Osteocyte (in vitro differentiated cells): ENCODE data around the gene TBKBP1. TPM values are rescaled to one million over a fixed set of nuclear protein-coding genes. Genes with fewer than 3 reads are reported as not detected.

Experiments used
- DNase-seq: peaks from one replicate; pipeline ENCODE4 v3.0.0; 2021; ENCODE audit warnings: mixed read lengths; ENCODE audit not compliant: unreplicated experiment; ENCODE audit errors: extremely low spot score
- H3K27ac Mint-ChIP-seq: one replicate; pipeline ENCODE4 v1.8.0; 2021; ENCODE audit warnings: mild to moderate bottlenecking, mixed read lengths; ENCODE audit not compliant: unreplicated experiment
- H3K27me3 Mint-ChIP-seq: one replicate; pipeline ENCODE4 v1.8.0; 2021; ENCODE audit warnings: mixed read lengths; ENCODE audit not compliant: unreplicated experiment
- H3K36me3 Mint-ChIP-seq: one replicate; pipeline ENCODE4 v1.8.0; 2021; ENCODE audit warnings: mixed read lengths; ENCODE audit not compliant: unreplicated experiment
- H3K4me1 Mint-ChIP-seq: one replicate; pipeline ENCODE4 v1.8.0; 2021; ENCODE audit warnings: mixed read lengths; ENCODE audit not compliant: unreplicated experiment
- H3K4me3 Mint-ChIP-seq: one replicate; pipeline ENCODE4 v1.8.0; 2021; ENCODE audit warnings: mild to moderate bottlenecking, moderate library complexity, mixed read lengths; ENCODE audit not compliant: unreplicated experiment
- H3K9me3 Mint-ChIP-seq: one replicate; pipeline ENCODE4 v1.8.0; 2021; ENCODE audit warnings: mixed read lengths; ENCODE audit not compliant: unreplicated experiment
- CTCF ChIP-seq: fragments of 200-600 bp; sonication (generic); IDR thresholded peaks from 2 replicates; pipeline ENCODE4 v1.5.0; 2021; ENCODE audit warnings: antibody characterized with exemption, mild to moderate bottlenecking, moderate library complexity
- total RNA-seq: library from RNA; stranded (reverse); gene quantifications from 2 replicates; pipeline ENCODE4 v1.2.1, GENCODE V29; 2021

Gene TBKBP1
- total RNA-seq, 1 donor from 2014 or later: 16.5 TPM

- DNase-seq: no peak
- Mint-ChIP-seq H3K9me3 (no peaks in the 10 kb centered on the region), H3K4me3 (no peak overlapping the region), H3K36me3 (no peaks in the 10 kb centered on the region), H3K4me1 (no peaks in the 10 kb centered on the region), H3K27me3 (peaks cover 65% of the 10 kb centered on the region), H3K27ac (no peak overlapping the region)
- no peak for TF ChIP-seq CTCF
Measured at GRCh38 chr17:47745037-47745380, 51.0 kb downstream of the TBKBP1 start.

GRCh38 chr17:47751471-47751870 is 57.5 kb downstream of the TBKBP1 start:
- Mint-ChIP-seq H3K27ac (no peak overlapping the region), H3K4me3 (no peak overlapping the region), H3K4me1 (no peaks in the 10 kb centered on the region), H3K36me3 (no peaks in the 10 kb centered on the region), H3K9me3 (no peaks in the 10 kb centered on the region), H3K27me3 (peaks cover 62% of the 10 kb centered on the region)
- DNase-seq: no peak
- no peak for TF ChIP-seq CTCF

- no peak for DNase-seq
- Mint-ChIP-seq H3K4me1 (no peaks in the 10 kb centered on the region), H3K36me3 (no peaks in the 10 kb centered on the region), H3K27me3 (peaks cover 58% of the 10 kb centered on the region), H3K9me3 (peaks cover 18% of the 10 kb centered on the region), H3K27ac (no peak overlapping the region), H3K4me3 (no peak overlapping the region)
- TF ChIP-seq CTCF: no peak
Measured at GRCh38 chr17:47757386-47757785, 63.4 kb downstream of the TBKBP1 start.

- Mint-ChIP-seq H3K4me1 (no peaks in the 10 kb centered on the region), H3K9me3 (peaks cover 23% of the 10 kb centered on the region), H3K4me3 (no peak overlapping the region), H3K36me3 (no peaks in the 10 kb centered on the region), H3K27me3 (peaks cover 54% of the 10 kb centered on the region), H3K27ac (no peak overlapping the region)
- DNase-seq: peak; percentile 56
- TF ChIP-seq CTCF: no peak
Measured at GRCh38 chr17:47760409-47761140, 66.6 kb downstream of the TBKBP1 start.

Other genes with a start within 250 kb of the TBKBP1 start
- gene NPEPPS, start 163.1 kb upstream of the TBKBP1 start, total RNA-seq: 130 and 139 TPM in 2 replicates
- 301 and 304 TPM in 2 replicates for gene KPNB1, start 44.2 kb upstream of the TBKBP1 start, total RNA-seq
- not detected in 2 replicates for gene TBX21, start 39.1 kb downstream of the TBKBP1 start, total RNA-seq
- 16.8 and 18.0 TPM in 2 replicates for gene OSBPL7, start 127.6 kb downstream of the TBKBP1 start, total RNA-seq
- gene MRPL10, start 137.4 kb downstream of the TBKBP1 start, total RNA-seq: 41.0 and 41.8 TPM in 2 replicates
- 0.54 and 0.84 TPM in 2 replicates for gene LRRC46, start 137.5 kb downstream of the TBKBP1 start, total RNA-seq
- gene SCRN2, start 147.1 kb downstream of the TBKBP1 start, total RNA-seq: 25.4 and 25.6 TPM in 2 replicates
- gene SP6, start 157.0 kb downstream of the TBKBP1 start, total RNA-seq: 0.16 TPM in 1 of 2 replicates, not detected in the other
- gene SP2, start 202.1 kb downstream of the TBKBP1 start, total RNA-seq: 19.9 and 20.7 TPM in 2 replicates
- 9.0 and 9.2 TPM in 2 replicates for gene PNPO, start 247.4 kb downstream of the TBKBP1 start, total RNA-seq